NT2/D1 (cell line): ENCODE measurements around the gene GPC6.

Experiments used
- SUZ12 ChIP-seq: IDR thresholded peaks from 2 replicates; pipeline ENCODE4 v1.6.1; 2011; ENCODE audit not compliant: insufficient read length, insufficient read depth; ENCODE audit errors: extremely low read depth
- YY1 ChIP-seq: IDR thresholded peaks from 2 replicates; pipeline ENCODE4 v1.6.1; 2011; ENCODE audit not compliant: insufficient read length, insufficient read depth
- ZNF274 ChIP-seq: IDR thresholded peaks from 2 replicates; pipeline ENCODE4 v1.6.1; 2011; ENCODE audit warnings: mild to moderate bottlenecking, low read depth, low read length

DNA sequence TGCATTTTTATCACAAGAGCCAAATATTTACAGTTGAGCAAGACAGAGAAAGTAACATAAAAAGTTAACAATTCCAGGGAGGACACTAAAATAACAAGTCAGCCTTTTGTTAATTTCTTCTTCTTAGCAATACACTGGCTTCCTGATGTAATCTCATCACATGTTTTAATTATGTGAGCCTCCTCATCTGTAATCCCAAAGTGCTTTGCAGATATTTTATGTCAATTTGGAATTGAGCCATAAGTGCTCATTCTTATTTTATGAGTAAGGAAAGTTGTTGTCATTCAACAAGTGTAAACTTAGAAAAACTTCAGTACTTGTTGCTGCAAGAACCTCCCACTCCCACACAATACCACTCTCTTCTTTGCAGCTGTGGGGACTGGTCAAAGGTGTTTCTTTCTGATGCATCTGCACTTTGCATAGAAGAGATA is 223.6 kb downstream of the GPC6 start:
- TF ChIP-seq YY1 (no peak), ZNF274 (no peak), SUZ12 (no peak)
